Vagina (tissue), 2 donors: ENCODE results near the gene COL9A3.

Experiments
- CTCF ChIP-seq, 3 experiments: fragments of 450-650 bp in 2 of 3; fragments of 200-600 bp in 1 of 3; sonication (generic) in 1 of 3; IDR thresholded peaks; one replicate each; pipeline ENCODE4 v1.5.1; 2017 to 2019; ENCODE audit warnings: antibody characterized with exemption in 3 of 3, mild to moderate bottlenecking in 2 of 3, moderate library complexity in 2 of 3
- POLR2A ChIP-seq, 2 donors: fragments of 450-650 bp; IDR thresholded peaks; one replicate each; pipeline ENCODE4 v1.6.1; 2017; ENCODE audit warnings: antibody characterized with exemption in 2 of 2, mild to moderate bottlenecking in 2 of 2, moderate library complexity in 2 of 2

- TF ChIP-seq POLR2A (IDR thresholded peaks at IDR 0.05) (no peak), CTCF (IDR thresholded peaks at IDR 0.05) (no peak)
Observed at GRCh38 chr20:62800314-62801259, 16.3 kb upstream of the COL9A3 start.
